ENCODE measurements around the gene NTNG1.
"Not testable (repeated sequence)": the region's sequence is repeated elsewhere in the genome, so short reads cannot be mapped to it uniquely, and the experiment has no call there.

Gene NTNG1

DNA sequence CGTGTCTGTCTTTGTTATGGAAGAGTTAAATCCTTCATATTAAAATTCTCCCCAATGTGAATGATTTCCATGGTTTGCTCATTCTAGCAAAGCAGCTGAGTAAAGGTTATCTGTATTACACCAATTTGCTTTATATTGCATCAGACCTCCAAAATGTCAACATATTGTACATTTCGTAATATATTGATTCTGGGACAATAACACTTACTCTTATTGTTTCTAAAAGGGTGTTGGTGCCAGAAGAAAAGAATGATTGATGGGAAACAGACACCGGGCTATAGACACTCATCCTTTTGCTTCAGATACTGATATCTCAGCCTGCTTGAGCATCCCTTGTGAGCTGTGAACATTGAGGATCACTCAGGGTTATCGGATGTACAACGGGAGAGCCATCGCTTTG lies 7.0 kb downstream of the NTNG1 start:
- no peak for DNase-seq

DNA sequence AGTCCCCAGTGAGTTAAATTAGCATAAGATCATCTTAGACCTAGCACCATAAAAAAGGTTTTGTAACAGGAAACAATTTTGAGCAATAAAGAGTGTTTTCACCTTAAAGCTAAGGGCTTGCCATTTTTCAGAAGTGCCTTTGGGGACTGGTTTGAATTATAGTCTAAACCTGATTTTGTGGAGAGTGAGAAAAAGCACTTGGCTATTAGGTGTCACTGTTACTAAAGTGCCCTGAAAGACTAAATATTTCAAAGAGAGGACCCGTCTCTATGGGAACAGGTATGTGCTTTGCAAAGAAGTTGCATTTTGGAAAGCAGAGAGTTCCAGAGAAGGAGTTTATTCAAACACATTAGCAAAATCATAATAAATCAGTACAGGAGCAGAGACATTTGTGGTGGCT lies 9.1 kb downstream of the NTNG1 start:
- no peak for DNase-seq

DNA sequence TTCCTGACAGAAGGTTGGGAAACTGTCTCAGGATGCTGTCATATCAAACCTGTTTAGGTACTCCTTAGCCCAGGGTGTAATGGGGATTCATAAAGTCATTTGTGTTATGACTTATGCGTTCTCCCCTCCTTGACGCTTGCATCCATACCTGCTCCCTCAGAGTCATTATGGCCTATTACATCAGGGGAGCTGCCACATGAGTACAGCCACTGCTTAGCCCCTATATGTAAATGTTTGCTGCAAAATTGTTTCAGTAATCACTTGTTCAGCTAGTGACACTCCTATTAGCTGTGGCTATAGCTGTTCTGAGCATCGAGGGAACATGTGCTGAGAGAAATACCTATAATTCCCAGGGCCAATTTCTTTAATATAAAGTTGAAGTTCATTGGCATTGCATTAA lies 10.5 kb downstream of the NTNG1 start:
- no peak for DNase-seq

DNA sequence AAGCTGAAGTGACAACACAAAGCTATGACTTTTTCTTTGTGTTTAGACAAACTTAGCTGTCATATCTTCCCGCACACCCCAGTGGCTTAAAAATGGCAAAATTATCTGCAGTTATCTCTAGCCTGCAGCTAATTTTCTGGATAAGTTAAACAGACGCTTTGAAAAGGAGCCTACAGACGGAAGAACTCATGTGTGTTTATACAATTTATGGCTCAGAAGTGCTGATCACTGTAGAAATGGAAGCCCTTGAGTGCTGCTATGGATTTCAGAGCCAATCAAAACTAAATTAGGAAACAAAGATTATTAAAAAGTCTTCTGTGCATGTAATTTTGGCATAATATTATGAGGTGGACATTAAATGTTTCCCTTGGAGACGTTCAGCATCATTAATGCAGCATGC lies 11.6 kb downstream of the NTNG1 start:
- no peak for DNase-seq

DNA sequence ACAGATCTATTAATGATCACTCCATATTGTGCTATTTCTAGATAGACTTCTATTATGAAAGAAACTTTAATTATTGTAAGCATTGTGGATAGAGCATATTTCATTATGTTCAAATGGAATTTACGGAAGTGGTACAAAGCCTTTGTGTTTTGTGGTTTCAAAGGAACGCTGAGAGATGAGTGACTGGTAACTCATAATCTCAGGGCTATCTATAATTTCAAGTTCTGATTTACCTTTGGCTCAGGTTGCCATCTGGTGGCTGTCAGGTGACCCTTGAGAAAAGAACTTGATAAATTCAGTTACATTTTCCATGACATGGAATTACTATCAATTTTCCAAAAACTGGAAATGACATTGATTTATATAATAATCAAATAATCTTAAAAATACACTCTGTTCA lies 12.2 kb downstream of the NTNG1 start:
- DNase-seq: no peak

DNA sequence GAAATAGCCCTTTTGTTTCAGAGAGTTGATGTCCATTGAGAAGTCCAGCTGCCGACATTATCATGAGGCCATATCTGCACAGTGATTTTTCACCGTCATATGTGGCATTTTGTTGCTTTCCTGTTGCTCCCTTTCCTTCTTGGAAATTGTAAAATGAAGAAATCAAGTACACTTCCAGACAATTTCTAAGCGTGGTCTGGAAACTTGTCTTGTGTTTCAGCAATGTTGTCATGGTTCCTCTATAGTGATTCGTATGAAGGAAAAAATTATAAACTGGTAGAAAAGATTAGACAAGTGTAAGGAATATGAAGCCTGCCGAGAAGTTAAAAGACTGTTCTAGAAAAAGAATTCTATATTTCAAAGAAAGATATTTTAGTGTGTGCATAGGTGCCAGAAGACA lies 17.7 kb downstream of the NTNG1 start:
- DNase-seq: no peak

DNA sequence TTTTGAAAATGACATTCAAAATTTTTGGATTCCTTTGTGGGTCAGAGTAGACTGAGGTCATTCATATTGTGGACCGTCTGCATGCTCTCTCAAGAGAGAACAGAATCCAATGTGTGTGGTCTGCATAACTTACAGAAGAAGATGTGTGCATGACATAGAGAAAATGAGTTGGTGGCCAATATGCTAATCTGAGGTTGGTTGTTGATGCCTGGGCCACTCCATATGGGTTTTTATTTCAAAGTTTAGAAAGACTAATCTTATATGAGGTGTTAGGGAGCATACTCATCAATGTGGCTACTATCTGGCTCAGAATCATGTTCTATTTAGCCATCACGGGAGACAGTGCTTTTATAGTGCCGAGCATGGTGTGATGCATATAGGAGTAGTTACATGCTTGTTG lies 18.2 kb downstream of the NTNG1 start:
- no peak for DNase-seq

DNA sequence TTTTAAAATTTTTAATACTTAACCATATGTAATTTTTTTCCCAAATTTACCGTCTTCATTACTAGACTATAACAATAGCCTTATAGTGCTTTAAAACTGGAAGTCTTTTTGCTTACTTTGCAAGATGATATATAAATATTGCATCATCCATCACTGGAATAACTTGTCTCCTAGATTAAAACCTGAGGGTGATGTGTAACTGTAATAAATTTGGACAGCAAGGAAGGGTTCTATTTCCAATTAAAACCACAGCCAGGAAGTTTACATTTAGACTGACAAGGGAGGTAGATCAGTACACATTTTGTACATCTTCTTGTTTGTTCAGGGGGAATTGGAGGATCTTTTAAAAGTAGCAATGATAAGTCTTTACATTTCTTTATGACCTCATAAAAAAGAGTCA lies 21.9 kb downstream of the NTNG1 start:
- DNase-seq: no peak

DNA sequence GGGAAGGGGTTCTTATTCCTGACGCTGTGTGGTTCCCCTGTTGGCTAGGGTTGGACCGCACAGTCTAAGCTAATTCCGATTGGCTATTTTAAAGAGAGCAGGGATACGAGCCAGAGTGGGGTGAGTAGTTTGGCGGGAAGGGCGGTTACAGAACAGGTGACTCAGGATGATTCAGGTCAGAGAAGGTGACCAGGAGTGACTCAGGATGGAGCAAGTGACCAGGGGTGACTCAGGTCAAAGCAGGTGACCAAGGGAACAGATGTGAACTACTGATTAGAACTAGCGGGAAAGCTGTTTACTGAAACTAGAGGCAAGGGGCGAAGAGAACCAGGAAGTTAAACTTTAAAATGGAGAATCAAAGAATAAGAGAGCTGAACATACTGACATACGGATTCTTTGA lies 24.1 kb downstream of the NTNG1 start:
- DNase-seq: not testable (repeated sequence)

DNA sequence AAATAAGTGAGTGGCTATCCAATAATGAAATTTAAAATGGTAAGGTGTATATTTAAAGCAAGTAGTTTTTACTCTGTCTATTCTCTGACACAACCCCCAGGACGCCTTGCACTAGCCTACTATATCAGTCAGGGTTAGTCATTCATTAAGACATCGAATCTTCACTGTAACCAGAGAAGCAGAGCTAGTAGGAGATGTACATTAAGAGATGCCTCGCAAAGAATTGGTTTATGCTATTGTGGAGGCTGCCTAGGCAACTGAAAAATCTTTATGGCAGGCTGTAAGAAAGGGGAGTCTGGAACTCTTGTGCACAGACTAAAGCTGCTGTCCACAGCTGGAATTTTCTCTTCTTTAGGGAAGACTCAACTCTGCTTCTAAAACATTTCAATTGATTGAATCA lies 28.8 kb downstream of the NTNG1 start:
- no peak for DNase-seq

DNA sequence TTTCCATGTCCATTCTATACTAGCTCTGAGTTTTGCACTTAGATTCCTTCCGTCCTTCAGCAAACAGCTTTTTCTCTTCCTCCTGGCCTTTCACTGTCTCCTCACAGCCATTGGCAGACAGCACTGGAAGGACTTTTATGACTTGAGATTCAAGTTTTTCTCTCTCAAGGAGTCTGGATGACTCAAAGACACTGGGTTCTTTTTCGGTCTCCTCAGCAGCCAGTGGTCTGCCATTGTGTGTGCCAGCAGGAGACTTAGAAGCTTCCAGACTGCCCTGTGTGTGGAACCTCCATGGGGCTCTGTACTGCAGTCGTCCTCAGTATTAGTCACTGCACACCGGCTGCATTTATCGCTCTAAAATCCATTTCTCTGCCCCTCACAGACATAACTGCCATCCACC lies 30.5 kb downstream of the NTNG1 start:
- no peak for DNase-seq

DNA sequence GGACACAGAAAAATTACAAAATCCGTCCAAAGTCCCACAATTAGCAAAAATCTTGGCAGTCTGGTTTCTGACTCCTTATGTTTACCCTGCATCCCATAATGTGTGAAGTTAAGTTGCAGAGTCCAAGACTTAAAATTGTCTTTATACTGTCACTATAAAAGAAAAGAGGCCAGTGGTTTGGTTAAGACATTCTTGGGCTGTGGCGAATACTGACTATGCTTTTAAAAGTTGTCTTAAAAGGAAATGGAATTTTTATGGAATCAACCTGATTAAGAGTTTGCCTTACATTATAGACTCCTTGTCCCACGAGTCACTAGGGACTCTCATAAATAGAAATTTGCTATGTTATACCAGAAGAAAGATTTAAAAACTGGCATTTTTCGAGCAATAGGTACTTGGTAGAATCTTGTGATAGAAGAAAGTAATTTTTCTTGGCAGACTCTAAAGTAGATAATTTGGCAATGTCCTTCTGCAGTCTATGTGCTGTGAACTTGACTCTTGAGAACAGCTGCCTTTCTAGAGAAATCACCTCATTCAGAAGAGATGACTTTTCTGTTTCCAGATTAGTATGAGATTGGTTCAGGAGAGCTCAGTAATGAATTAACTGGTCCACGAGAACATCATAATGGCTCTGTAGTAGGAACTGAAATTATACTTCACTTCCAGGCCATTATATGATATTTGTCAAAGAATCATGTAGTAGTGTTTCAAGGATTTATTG lies 31.8 kb downstream of the NTNG1 start:
- no peak for DNase-seq

DNA sequence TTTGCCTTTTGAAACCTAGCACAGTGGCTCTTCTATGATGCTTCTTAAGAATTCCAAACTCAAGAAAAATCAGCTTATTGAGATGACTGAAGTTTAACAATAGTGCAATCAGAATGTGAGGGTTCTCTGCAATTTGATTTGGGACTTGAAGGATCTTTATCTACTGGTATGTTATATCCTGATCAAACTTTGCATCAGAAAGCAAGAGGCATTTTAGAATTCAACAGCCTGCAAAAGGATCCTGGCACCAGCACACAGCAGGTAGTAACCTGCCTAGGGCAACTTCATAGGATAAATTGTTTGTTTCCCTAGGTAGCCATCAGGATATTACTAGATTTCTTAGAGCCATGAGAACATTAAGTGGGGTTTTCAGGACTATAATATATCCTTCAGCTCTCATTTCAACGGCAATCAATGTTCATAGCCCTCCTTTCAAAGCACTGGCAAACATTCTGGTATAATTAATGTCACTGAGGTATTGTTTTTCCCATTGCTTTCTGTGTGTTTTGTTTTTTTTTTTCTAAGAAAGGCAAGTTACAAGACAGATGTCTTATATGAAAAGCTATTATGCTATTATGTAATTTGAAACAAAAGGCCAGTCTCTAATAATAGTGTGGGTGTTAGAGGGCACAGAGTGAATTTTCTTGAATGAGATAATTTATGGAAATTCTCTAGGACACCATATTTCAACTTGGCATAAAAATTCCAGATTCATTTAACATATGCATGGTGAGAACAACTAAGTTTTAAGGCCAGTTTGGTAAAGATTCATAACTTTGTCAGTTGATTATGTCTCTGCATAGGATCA lies 34.5 kb downstream of the NTNG1 start:
- no peak for DNase-seq

DNA sequence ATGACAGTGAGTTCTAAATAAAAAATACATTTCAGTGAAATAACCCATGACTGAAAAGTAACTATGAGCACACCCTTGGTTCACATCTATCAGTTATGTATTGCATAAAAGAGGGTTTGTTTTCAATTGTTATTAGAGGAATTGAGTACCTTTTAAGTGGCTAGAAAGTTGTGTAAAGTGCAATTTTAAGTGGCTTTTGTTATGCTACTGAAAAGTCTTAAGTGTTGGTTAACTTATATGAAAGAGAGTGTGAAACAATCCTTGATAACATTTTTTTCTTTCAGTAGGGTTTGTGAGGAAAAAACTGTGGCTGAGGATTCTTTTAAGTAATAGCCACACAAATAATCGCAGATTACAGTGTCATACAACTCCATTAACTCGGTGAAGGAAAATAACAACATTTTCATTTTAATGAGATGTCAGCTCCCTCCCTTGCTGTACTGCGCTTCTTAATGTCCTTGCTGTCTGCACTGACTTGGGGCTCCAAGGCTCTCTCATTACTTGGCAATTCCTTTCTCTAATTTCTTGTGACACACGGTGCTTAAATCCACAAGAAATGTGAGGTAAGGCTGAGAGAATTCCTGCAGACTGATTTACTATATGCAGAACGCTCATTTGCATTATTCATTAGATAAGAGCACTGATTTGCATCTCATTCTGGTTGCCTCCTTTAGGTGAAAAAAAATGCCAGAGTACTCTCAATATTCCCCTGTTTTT lies 40.6 kb downstream of the NTNG1 start:
- no peak for DNase-seq

DNA sequence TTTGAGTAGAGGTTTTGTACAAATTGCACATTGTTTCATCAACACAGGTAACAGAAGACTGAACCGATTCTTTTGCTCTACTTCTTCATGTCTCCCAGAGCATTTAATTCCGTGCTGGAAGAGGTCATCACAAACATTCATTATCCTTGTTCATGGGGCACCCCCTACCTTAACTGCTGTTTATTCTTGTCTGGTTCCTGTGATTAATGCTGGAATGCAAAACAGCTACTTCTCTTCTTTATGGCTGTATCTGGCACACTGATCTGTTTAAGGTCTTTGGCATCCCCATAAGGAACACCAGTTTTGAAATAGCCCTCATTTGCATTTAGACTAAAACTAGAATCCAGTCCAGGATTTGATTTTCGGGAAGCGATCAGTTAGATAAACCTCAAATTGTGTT lies 42.2 kb downstream of the NTNG1 start:
- no peak for DNase-seq

DNA sequence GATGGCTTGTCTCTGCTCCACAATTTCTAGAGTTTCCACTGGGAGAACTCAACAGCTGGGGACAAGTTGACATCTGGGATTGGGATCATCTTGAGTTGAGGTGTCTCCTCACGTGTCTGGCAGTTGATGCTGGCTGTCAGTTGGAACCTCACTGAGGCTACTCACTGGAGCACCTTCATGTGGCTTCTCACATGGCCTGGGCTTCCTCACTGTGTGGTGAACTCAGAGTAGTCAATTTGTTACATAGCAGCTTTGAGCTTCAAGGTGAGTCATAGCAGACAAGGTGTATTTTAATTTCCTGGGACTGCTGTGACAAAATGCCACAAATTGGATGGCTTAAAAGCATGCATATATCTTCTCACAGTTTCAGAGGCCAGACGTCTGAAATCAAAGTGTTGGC lies 44.0 kb downstream of the NTNG1 start:
- DNase-seq: no peak

DNA sequence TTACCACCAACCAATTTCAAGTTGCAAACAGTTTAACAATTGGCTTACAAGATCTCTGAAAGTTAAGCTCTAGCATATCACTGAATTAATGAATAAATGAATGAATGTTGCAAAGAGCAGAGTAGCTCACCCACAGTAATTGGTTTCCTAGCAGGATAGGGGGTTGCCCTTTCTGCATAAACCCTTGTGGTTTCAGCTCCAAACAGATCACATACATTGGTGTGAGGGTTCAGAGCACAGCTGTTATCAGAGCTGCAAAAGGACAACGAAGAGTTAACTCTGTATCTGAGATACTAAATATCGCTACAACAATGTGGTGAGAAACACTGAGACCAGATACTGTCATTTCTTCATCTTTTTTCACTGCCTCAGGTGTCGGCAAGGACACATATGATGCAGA lies 46.6 kb downstream of the NTNG1 start:
- no peak for DNase-seq

DNA sequence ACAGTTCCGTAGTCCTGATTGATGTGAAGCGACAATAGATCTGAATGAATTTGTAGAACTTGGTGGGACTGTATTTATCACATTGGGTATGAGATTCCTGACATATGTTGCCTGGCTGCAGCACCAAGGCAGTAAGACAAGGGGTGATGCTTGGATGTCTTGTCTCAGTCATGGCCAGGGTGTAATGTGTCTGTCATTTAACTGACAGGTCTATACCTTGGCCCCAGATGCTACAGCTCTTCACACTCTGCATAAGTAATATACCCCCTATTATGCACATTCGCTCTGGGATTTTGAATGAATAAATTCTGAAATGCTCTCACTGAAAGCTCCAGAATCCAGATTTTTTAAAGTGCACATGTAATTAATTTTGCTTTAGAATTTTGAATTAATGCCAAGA lies 47.3 kb downstream of the NTNG1 start:
- DNase-seq: no peak

DNA sequence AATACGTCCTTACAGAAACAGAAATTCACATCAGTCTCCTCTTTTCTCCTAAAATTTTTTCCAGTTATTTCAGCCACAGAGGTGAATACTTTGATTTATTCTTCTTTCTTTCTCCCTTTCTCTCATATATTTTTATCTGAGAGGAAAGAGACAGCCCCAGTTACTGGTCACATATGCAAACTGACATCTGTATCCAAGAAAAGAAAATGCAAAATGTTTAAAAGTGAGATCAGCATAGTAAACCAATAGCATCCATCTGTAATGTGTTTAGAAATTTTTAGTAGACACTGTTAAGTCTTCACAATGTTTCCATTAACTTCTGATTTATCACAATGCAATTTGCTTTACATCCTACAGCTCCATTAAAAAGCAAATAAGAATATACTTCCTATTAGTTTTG lies 53.5 kb downstream of the NTNG1 start:
- DNase-seq: no peak

DNA sequence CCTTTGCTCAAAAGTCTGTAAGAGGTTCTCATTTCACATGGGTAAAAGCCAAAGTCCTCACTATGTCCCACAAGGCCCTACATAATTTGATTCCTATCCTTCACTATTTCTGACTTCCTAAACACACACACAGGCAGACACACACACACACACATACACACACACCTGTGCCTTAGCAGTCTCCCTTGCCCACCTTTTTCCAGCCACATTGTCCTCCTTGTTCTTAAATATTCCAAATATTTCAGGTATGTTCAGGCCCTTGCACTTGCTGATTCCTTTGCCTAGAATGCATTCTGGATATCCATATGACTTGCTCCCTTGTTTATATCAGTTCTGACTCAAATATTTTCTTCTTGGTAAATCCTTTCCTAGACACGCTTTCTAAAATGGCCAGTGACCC lies 54.6 kb downstream of the NTNG1 start:
- no peak for DNase-seq

DNA sequence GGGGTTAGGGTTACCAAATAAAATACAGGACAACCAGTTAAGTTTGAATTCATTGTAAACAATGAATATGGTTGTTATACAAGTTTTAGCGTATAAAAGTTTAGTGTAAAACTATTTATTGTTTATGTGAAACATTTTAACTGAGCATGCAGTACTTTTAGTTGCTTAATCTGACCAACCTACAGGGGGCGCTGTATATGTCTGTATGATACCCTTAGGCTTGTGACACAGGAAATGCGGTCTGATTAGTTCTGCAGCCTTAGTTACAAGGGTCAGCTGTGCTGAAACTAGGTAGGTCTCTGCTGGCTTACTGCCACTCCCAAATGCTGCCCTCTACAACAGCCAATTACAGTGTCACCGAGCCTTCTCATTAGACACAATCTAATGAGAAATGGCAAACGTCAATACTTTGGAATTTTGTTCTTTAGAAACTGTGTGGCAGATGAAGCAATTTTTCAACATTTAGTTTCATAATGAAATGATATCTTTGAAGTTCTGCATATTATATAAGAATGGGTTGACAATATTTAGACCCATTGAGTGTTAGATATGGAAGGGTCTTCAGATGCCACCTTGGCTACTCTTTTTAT lies 56.2 kb downstream of the NTNG1 start:
- DNase-seq: no peak

DNA sequence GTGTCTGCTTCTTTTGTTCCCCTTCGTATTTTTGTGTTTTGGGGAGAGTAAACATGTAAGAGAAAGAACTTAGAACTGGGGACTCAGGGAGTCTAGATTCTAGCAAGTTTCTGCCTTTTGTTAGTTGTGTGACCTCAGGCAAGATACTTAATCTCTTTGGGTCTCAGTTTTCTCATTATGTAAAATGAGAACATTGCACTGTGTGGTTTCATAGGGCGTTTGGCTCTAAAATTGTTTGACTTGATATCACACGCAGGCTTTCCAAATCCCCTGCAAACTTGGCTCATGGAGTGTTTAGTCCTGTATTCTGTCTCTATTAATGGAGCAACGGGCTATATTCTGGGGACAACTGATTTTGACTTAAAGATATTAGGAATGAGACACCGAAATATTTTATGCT lies 57.7 kb downstream of the NTNG1 start:
- DNase-seq: no peak

DNA sequence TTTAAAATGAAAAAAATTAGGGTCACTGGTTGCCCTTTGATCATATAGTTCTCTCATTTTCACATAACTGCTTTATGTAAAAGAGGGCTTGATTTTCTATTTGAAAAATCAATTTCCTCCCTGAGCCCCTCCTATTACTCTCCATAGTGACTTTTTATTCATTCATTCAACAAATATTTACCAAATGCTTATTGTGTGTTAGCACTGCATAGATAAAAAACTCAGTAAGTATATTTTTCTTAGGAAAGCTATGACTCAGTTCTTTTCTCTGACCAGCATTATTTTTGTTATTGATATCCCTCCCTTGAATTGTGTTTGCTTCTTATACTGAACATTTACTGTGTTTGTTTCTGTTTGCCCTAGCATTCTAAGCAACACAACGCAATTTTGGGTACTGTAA lies 59.8 kb downstream of the NTNG1 start:
- no peak for DNase-seq

DNA sequence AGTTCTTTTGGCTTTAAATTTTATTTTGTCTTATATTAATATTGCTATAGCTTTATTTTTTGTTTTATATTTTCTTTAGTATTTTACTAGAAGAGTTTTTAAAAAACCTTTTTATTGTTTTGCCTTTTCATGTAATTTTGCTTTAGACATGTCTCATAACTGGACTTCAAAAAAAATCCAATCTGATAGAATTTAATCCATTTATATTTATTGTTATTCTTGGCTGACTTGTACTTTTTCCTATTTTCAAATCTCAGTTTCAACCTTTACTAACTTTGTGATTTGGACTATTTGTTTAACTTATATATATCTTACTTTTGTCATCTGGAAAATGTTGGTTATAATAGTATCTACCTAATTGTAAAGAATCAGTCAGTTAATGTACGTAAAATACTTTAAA lies 61.2 kb downstream of the NTNG1 start:
- DNase-seq: no peak

Data from amniotic stem cell (primary cell).